Endothelial cell of umbilical vein (primary cell): Measurements from ENCODE around the gene TIMM29. TPM values are rescaled to one million over a fixed set of nuclear protein-coding genes. Genes with fewer than 3 reads are reported as not detected.

Experiments used
- BruUV-seq: library from RNA; stranded (reverse); fragments of 400-500 nt; replicated peaks from 2 replicates; lab custom pipeline; 2021; lab: Mats Ljungman, UMichigan
- CTCF ChIA-PET: fragments of 300-600, 350-600 bp; sonication (Branson Sonifier 250); formaldehyde crosslinking; loops from one replicate; lab custom pipeline; 2021; ENCODE audit warnings: antibody characterized with exemption, inconsistent platforms; lab: Charles Lee
- POLR2A ChIA-PET: fragments of 300-600, 350-600 bp; sonication (Branson Sonifier 250); formaldehyde crosslinking; loops from one replicate; lab custom pipeline; 2021; ENCODE audit warnings: antibody characterized with exemption, inconsistent platforms; lab: Charles Lee
- DNase-seq: peaks from one replicate; pipeline ENCODE4 v3.0.0-alpha.2; 2011; ENCODE audit warnings: low read depth, low spot score
- FAIRE-seq: peaks from 2 replicates; lab custom pipeline; 2011; peaks lifted over from hg19 to GRCh38; lab: Jason Lieb, UNC
- H2AFZ ChIP-seq: 2 replicates; pipeline ENCODE4 v1.6.0; 2012; ENCODE audit warnings: low read depth, low read length, control low read depth, inconsistent platforms
- H3K27ac ChIP-seq: 2 replicates; pipeline ENCODE4 v1.5.1; 2011; ENCODE audit warnings: low read depth, mild to moderate bottlenecking, control low read depth, low read length, moderate library complexity; ENCODE audit not compliant: insufficient read depth
- H3K27me3 ChIP-seq, 2 experiments: 2 replicates each; pipeline versions ENCODE4 v1.6.0 to v1.6.1; 2011; ENCODE audit warnings: low read length in 2 of 2, mixed read lengths in 1 of 2; ENCODE audit not compliant: control insufficient read depth in 2 of 2, insufficient read depth in 2 of 2
- H3K36me3 ChIP-seq, 2 experiments: 2 replicates in 1 of 2; 3 replicates in 1 of 2; pipeline ENCODE4 v1.5.1; 2011; ENCODE audit warnings: low read length in 2 of 2, mild to moderate bottlenecking in 1 of 2, moderate library complexity in 1 of 2; ENCODE audit not compliant: control insufficient read depth in 2 of 2, insufficient read depth in 2 of 2; ENCODE audit errors: extremely low read depth in 1 of 2
- H3K4me1 ChIP-seq: 3 replicates; pipeline ENCODE4 v1.5.1; 2011; ENCODE audit warnings: mild to moderate bottlenecking, low read length; ENCODE audit not compliant: control insufficient read depth, insufficient read depth; ENCODE audit errors: extremely low read depth
- H3K4me2 ChIP-seq: 2 replicates; pipeline ENCODE4 v1.6.1; 2011; ENCODE audit warnings: low read length, control low read depth, mixed read lengths; ENCODE audit not compliant: insufficient read depth
- H3K4me3 ChIP-seq, 3 experiments: fragments of 200-600 bp in 1 of 3; sonication (generic), shearing (Covaris generic) in 1 of 3; replicated peaks in 1 of 3; 2 replicates each; pipeline ENCODE4 v1.5.1; 2011 to 2016; ENCODE audit warnings: control low read depth in 3 of 3, low read length in 3 of 3, mild to moderate bottlenecking in 2 of 3, inconsistent platforms in 1 of 3, low read depth in 1 of 3, moderate library complexity in 1 of 3; ENCODE audit not compliant: insufficient read depth in 1 of 3
- H3K79me2 ChIP-seq: 2 replicates; pipeline ENCODE4 v1.6.0; 2012; ENCODE audit warnings: low read length, inconsistent platforms; ENCODE audit not compliant: control insufficient read depth, insufficient read depth
- H3K9ac ChIP-seq: replicated peaks from 2 replicates; pipeline ENCODE3; 2011; ENCODE audit warnings: low read length, control low read depth; ENCODE audit not compliant: insufficient read depth; ENCODE audit errors: extremely low read depth
- H3K9me1 ChIP-seq: replicated peaks from 3 replicates; pipeline ENCODE4 v1.6.0; 2011; ENCODE audit warnings: mild to moderate bottlenecking, low read length; ENCODE audit not compliant: control insufficient read depth, insufficient read depth; ENCODE audit errors: extremely low read depth
- H3K9me3 ChIP-seq: replicated peaks from 2 replicates; pipeline ENCODE4 v1.5.1; 2012; ENCODE audit warnings: low read length, inconsistent platforms; ENCODE audit not compliant: control insufficient read depth, insufficient read depth
- H4K20me1 ChIP-seq: replicated peaks from 2 replicates; pipeline ENCODE3; 2011; ENCODE audit warnings: mild to moderate bottlenecking, low read length; ENCODE audit not compliant: control insufficient read depth, insufficient read depth; ENCODE audit errors: extremely low read depth
- EZH2 ChIP-seq: IDR thresholded peaks from 2 replicates; pipeline ENCODE4 v1.6.1; 2012; ENCODE audit warnings: borderline replicate concordance, low read depth, mild to moderate bottlenecking, moderate library complexity, low read length, inconsistent platforms; ENCODE audit not compliant: severe bottlenecking
- FOS ChIP-seq: IDR thresholded peaks from 2 replicates; pipeline ENCODE4 v1.6.1; 2011; ENCODE audit warnings: mild to moderate bottlenecking, low read length, moderate library complexity, borderline replicate concordance; ENCODE audit not compliant: insufficient read depth
- GATA2 ChIP-seq: IDR thresholded peaks from 2 replicates; pipeline ENCODE4 v1.7.0; 2011; ENCODE audit warnings: low read depth, mild to moderate bottlenecking, moderate library complexity, mixed read lengths, low read length; ENCODE audit not compliant: insufficient read length, insufficient read depth
- JUN ChIP-seq: IDR thresholded peaks from 2 replicates; pipeline ENCODE4 v1.6.1; 2011; ENCODE audit warnings: borderline replicate concordance, low read depth; ENCODE audit not compliant: insufficient read length, insufficient read depth
- MYC ChIP-seq: IDR thresholded peaks from one replicate; pipeline ENCODE4 v1.6.1; 2011; ENCODE audit warnings: mild to moderate bottlenecking, low read depth, low read length
- POLR2A ChIP-seq: IDR thresholded peaks from 2 replicates; pipeline ENCODE4 v1.6.1; 2012; ENCODE audit warnings: low read depth, mild to moderate bottlenecking, control low read depth, low read length
- POLR2AphosphoS5 ChIP-seq: IDR thresholded peaks from 2 replicates; pipeline ENCODE4 v1.6.1; 2012; ENCODE audit warnings: low read depth, mild to moderate bottlenecking, control low read depth, low read length, moderate library complexity; ENCODE audit not compliant: insufficient read depth
- dilution Hi-C: fragments of 300-500 bp; cut with MboI; formaldehyde crosslinking; loops from one replicate; pipeline ENCODE4 v1.15.0; 2019; ENCODE audit warnings: low sequenced_read_pairs; ENCODE audit not compliant: extremely low pct_ligation_motif_present
- intact Hi-C: fragments of 100-400 bp; cut with micrococcal nuclease; formaldehyde crosslinking; loops from one replicate; pipeline ENCODE4 v1.10.0; 2022
- polyA plus RNA-seq, 4 experiments: library from polyadenylated mRNA; depleted of rRNA in 3 of 4; stranded (reverse) in 3 of 4; unstranded in 1 of 4; fragments of >200 nt; gene quantifications; 2 replicates each; pipeline versions ENCODE4 v1.2.1 to v1.2.3, GENCODE V29; 2011 to 2012; ENCODE audit warnings: missing spikeins in 1 of 4
- total RNA-seq: library from RNA; stranded (reverse); gene quantifications from 2 replicates; pipeline ENCODE4 v1.2.3, GENCODE V29; 2021
- TF ChIP-seq, protein P1 (sequence below): IDR thresholded peaks from 2 replicates; pipeline ENCODE4 v1.6.1; 2011; ENCODE audit not compliant: insufficient read depth, insufficient read length
- TF ChIP-seq, protein P2 (sequence below), 2 donors: IDR thresholded peaks; 1 replicate in 1 of 2; 2 replicates in 1 of 2; pipeline ENCODE4 v1.5.1; 2011; ENCODE audit warnings: low read length in 2 of 2, mild to moderate bottlenecking in 2 of 2, moderate library complexity in 2 of 2, control low read depth in 1 of 2, inconsistent platforms in 1 of 2, low read depth in 1 of 2; ENCODE audit not compliant: insufficient read depth in 1 of 2; ENCODE audit errors: extremely low read depth in 1 of 2

Gene TIMM29
- total and polyA plus RNA-seq, 2 donors (not counting 3 experiments of a cell fraction or from before 2014, with no cell fraction given) = 10.7 to 20.6 TPM

DNA sequence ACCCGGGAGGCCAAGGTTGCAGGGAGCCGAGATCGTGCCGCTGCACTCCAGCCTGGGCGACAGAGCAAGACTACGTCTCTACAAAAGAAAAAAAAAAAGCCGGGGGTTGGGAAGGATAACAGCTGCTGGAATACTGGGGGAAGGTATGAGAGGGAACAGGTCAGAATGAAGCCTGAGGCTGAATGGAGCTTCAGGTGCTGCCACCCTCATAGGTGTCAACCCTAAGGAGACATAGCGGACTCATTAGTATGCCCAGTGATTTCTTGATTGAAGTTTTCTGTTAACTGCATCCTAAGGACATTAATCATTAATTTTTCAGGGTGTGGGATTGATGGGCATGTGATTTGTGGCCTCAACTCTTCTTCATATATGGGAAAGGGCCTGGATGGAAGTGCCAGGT, 38.2 kb downstream of the TIMM29 start:
- Histone ChIP-seq H3K9ac (no peak overlapping the region), H3K9me3 (no peaks in the 10 kb centered on the region), H3K4me3 (no peak overlapping the region), H3K79me2 (peaks cover 95% of the 10 kb centered on the region), H3K36me3 (no peaks in the 10 kb centered on the region), H3K4me2 (no peak overlapping the region), H3K4me1 (peaks cover 7% of the 10 kb centered on the region), H2AFZ (no peak overlapping the region), H4K20me1 (peaks cover 6% of the 10 kb centered on the region), H3K27me3 (no peaks in the 10 kb centered on the region), H3K27ac (no peak overlapping the region), H3K9me1 (no peaks in the 10 kb centered on the region)
- FAIRE-seq (no peak), DNase-seq (no peak)
- intact Hi-C loops = no loop called here
- ChIA-PET CTCF (interaction anchor here (0.7 to 1.6 kb wide), 4 partner anchors 20 to 30 kb away, joined by 3 to 4 read pairs (median 3); no protein-coding TSS in a partner anchor), POLR2A (no interaction called here)
- dilution Hi-C loops = no loop called here
- BruUV-seq = no TSS peak
- TF ChIP-seq POLR2AphosphoS5 = no peak
- TF ChIP-seq, protein P1, sequence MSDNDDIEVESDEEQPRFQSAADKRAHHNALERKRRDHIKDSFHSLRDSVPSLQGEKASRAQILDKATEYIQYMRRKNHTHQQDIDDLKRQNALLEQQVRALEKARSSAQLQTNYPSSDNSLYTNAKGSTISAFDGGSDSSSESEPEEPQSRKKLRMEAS = no peak
- no peak for TF ChIP-seq FOS
- no peak for TF ChIP-seq MYC
- TF ChIP-seq, protein P2, sequence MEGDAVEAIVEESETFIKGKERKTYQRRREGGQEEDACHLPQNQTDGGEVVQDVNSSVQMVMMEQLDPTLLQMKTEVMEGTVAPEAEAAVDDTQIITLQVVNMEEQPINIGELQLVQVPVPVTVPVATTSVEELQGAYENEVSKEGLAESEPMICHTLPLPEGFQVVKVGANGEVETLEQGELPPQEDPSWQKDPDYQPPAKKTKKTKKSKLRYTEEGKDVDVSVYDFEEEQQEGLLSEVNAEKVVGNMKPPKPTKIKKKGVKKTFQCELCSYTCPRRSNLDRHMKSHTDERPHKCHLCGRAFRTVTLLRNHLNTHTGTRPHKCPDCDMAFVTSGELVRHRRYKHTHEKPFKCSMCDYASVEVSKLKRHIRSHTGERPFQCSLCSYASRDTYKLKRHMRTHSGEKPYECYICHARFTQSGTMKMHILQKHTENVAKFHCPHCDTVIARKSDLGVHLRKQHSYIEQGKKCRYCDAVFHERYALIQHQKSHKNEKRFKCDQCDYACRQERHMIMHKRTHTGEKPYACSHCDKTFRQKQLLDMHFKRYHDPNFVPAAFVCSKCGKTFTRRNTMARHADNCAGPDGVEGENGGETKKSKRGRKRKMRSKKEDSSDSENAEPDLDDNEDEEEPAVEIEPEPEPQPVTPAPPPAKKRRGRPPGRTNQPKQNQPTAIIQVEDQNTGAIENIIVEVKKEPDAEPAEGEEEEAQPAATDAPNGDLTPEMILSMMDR (IDR thresholded peaks at IDR 0.05; ENCODE audit: extremely low read depth in 1 of 2, insufficient read depth in 1 of 2, low read depth in 1 of 2, low read length in 2 of 2) = no peak
- no peak for TF ChIP-seq JUN
- no peak for TF ChIP-seq EZH2
- no peak for TF ChIP-seq GATA2
- TF ChIP-seq POLR2A = no peak
